PFSK-1 (cell line): ENCODE data around the gene PDCD7.

Experiments used
- POLR2AphosphoS5 ChIP-seq: IDR thresholded peaks from 2 replicates; pipeline ENCODE4 v1.6.1; 2012; ENCODE audit warnings: low read depth, mild to moderate bottlenecking, control low read depth, low read length, moderate library complexity
- SIN3A ChIP-seq: IDR thresholded peaks from 2 replicates; pipeline ENCODE4 v1.6.1; 2012; ENCODE audit warnings: mild to moderate bottlenecking, low read length, moderate library complexity, borderline replicate concordance; ENCODE audit not compliant: insufficient read depth
- TAF1 ChIP-seq: IDR thresholded peaks from 2 replicates; pipeline ENCODE4 v1.6.1; 2012; ENCODE audit warnings: low read length, control low read depth, borderline replicate concordance; ENCODE audit not compliant: insufficient read depth

- TF ChIP-seq POLR2AphosphoS5 = no peak
- TF ChIP-seq TAF1 = no peak
- no peak for TF ChIP-seq SIN3A
These were observed 21.1 kb upstream of the PDCD7 start for GRCh38 chr15:65154720-65155119.
